Skin of body (tissue), 2 donors: Measurements from ENCODE around the gene GAD2. TPM values are rescaled to one million over a fixed set of nuclear protein-coding genes. Genes with fewer than 3 reads are reported as not detected.
"Not testable (repeated sequence)": the region's sequence is repeated elsewhere in the genome, so short reads cannot be mapped to it uniquely, and the experiment has no call there.

ENCODE experiments used
- DNase-seq: peaks from one replicate; lab custom pipeline; 2025; lab: John Stamatoyannopoulos, UW
- total RNA-seq: library from RNA; depleted of rRNA; stranded (reverse); fragments of >200 nt; gene quantifications from one replicate; pipeline ENCODE4 v1.2.3, GENCODE V29; 2014

The GAD2 gene
- total RNA-seq, 1 donor from 2014 or later = not detected

- DNase-seq = no peak
Measured at GRCh38 chr10:26314265-26315013, 97.9 kb downstream of the GAD2 start.

DNA sequence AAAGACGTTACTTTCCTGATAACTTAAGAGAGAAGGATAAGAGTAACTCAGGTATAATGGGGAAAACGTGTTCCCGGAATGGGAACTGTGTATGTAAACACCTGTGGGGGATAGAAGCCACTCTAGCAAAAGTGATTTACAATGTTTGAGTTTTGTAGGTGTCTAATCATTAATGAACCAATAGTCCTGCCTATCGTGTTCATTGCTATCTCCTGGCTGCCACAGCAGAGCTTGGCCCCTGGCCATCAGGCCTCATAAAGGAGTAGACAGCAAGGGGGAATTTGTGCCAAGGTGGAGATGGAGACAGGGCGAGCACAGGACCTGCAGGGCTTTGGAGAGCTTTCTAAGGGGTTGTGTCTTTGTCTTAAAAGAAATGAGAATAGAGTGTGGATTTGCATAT, 102.1 kb downstream of the GAD2 start:
- DNase-seq = no peak

DNA sequence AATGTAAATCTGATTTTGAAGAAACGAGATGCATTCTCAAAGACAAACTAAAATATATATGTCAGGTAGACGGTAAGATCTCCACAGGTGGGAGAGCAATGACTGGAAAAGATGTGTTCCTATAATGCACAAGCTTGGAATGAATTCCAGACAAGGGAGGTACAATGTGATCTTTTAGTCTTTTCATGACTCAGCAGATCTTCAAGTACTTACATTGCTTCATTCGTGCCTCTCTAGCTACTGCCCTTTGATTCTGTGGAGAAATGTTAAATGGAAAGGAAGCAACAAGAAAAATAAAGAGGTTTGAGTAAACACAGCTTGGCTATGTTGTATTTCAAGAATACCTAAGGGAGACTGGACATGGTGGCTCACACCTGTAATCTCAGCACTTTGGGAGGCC, 106.6 kb downstream of the GAD2 start:
- DNase-seq = no peak

DNA sequence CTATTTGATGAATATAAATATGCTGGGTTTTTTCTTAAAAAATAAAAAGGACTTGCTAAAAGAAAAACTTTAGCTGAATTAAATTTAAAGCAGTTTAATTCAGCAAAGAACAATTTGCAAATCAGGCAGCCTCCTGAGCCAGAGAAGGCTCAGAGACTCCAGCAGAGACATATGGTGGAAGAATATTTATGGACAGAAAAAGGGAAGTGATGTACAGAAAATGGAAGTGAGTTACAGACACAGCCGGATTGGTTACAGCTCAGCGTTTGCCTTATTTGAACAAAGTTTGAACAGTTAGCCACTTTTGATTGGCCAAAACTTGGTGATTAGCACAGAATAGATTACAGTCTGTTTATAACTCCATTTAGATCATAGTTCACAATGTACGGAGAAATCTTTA, 110.3 kb downstream of the GAD2 start:
- DNase-seq = no peak

- DNase-seq = no peak
Measured at GRCh38 chr10:26327811-26328210, 111.2 kb downstream of the GAD2 start.

DNA sequence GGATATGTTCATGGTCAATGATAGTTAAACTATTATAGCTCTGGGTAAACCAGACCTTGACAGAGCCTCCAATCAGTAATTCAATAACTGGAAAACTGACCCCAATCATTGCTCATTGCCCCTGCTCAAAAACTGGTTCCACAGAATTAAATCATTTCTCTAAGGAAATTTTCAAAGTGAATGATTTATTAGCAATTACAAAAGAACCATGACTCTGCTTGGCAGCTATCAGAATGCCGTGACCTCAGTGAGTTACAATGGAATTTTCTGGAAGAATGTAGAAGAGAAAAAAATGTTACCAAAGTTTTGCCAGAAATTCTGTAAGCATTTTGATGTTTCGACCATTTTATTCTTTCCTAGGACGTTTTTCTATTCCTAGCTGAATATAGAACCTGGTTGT, 114.8 kb downstream of the GAD2 start:
- peak; percentile 2 for DNase-seq

DNA sequence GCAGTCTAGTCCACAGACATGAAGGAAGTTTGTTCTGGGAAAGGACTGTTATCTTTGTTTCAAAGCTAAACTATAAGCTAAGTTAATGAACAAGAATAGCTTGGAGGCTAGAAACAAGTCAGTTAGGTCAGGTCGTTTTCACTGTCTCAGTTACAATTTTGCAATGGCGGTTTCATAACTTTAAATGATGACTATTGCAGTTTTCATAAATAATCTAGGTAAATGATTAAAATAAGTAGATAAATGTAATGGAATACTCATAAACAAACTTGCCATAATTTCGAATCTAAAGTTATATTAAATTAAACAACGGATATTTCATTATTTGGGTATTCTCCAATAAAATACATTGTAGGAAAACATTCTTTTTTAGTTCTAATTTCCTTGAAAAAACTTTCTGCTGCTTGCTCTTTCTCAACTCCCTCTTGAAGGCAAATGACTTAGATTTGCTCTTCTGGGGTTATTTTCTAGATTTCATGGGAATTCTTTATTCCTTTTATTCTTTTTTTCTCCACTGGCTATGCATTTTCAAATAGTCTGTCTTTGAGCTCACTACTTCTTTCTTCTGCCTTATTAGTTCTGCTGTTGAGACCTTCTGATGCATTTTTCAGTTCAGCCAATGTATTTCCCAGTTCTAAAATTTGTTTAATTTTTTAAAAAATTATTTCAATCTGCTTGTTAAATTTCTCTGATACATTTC, 117.8 kb downstream of the GAD2 start:
- DNase-seq = no peak

DNA sequence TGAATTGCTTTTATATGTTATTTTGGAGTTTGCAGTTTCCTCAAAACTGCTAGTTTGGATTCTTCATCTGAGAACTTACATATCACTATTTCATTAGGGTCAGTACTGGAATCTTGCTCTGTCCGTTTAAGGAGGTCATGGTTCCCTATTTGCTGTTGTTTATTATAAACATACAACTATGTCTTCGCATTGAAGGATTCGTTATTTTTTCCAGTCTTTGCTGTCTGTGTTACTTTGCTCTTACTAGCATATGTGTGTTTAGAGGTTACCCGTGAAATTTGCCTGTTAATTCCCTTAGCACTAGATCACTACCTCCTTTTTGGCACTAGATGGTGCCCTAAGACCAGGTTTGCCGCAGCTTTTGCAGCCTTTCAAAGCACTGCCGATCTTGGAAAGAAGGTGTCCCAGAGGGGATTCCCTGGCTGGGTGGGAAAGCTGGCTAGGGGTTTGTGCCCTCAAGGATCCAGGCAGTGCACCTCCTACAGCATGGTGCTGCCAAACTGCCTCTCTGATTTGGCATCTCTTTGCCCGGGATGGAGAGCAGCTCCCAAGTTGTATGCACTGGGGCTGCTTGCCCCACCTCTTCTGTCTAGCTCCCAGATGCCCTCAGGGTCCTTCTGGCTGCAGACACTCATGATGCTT, 118.5 kb downstream of the GAD2 start:
- DNase-seq = peak; percentile 46

DNA sequence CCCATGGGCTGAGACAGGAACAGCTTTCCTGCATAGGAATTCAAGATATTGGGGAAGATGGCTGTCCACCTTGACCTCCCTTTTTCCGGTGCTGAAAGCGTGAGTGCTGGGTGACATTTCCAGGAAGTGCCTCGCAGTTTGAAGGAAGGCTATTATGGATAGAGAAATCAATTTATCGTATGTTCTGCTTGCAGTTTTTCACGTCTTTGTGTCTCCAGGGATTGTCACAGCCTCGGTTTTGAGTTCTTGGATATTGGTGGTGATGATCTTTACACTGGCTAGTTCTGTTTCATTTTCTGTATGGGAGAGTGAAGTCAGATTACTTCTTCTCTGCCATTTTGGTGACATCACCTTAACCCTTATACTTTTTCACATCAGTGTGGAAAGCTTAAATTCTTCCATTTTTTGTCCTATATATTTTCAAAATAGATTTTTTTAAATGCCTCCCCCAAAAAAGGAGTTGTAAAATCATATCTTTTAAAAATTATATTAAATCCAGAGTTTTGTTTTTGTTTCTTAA, 119.1 kb downstream of the GAD2 start:
- DNase-seq = no peak

GRCh38 chr10:26336979-26337378, 120.4 kb downstream of the GAD2 start:
- DNase-seq = no peak

- no peak for DNase-seq
Measured at GRCh38 chr10:26341701-26342100, 125.1 kb downstream of the GAD2 start.

DNA sequence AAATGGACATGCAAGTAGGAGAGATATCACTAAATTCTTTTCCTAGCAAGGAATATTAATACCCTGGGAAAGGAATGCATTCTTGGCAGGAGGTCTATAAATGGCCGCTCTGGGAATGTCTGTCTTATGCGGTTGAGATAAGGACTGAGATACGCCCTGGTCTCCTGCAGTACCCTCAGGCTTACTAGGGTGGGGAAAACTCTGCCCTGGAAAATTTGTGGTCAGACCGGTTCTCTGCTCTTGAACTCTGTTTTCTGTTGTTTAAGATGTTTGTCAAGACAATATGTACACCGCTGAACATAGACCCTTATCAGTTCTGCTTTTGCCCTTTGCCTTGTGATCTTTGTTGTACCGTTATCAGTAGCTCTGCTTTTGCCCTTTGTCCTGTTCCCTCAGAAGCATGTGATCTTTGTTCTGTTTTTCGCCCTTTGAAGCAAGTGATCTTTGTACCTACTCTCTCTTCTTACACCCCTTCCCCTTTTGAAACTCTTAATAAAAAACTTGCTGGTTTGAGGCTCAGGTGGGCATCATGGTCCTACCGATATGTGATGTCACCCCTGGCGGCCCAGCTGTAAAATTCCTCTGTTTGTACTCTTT, 132.3 kb downstream of the GAD2 start:
- DNase-seq = not testable (repeated sequence)

Other genes starting within 250 kb of the GAD2 start
- 9.5 TPM for gene APBB1IP, start 221.6 kb downstream of the GAD2 start, total RNA-seq